Measurements from ENCODE around the gene OPRL1.

Gene OPRL1

DNA sequence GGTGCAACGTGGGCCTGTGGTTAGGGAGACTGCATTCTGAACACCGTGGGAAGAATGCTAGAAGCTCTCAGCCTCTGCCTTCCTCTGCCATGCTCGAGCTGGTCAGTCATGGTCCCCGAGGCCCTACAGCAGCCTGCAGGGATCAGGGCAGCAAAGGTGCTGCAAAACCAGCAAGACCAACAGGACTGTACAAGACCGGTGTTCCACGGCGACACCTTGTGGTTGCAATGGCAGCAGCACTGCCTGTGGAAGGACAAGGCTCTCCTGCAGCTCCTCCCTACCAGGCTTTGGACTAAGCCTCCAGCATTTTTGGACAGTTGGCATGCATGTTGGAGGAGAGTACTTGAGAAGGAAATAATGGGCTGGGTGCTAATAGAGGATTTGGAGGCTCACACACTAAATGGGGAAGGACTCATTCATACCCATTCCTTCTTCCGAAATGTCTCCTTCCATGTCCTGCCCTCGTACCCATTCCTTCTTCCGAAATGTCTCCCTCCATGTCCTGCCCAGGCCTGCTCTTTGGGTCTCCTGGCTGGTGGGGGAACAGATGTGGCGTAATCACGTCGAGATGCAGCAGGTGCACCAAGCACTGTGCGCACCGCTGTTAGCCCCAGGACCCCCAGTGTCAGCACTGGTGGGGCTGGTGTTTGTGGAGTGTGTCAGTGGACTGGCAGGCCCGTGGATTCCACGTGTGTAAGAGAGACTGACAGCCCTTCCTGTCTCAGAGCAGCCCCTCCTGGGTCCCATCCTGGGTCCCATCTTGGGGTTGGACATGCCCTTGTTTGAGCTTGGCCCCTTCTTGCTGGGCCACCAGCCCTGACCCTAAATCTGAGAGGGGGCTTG is 65.8 kb downstream of the OPRL1 start:
- no peak for DNase-seq

DNA sequence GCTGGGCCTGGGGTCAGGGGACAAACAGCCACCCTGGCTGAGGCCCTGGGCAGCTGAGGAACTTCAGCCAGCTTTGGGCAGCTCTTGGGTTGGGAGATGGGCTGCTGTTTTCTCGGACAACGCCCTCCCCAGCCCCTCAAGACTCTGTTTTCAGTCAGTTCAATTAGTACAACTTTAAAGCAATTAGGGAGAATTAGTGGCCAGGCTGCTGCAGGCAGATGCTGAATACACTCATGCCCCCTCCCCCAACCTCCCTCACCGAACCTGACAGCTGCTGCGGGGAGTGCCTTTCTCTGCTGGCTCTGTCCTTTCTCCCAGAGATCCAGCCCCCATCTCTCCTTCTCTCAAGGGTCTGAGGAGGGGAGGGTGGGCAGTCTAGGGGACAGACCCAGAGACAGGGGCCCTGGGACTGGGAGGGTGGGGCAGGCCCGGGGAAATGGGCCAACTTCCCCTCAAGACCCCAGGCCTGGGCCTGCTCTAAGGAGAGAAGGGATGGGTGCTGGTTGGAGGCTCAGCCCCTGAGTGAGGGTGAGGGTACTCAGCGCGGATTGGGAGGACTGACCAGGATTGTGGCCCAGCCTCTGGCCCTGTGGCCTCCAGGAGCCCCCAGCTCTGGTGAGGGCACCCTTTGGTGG is 66.5 kb downstream of the OPRL1 start:
- DNase-seq = no peak

DNA sequence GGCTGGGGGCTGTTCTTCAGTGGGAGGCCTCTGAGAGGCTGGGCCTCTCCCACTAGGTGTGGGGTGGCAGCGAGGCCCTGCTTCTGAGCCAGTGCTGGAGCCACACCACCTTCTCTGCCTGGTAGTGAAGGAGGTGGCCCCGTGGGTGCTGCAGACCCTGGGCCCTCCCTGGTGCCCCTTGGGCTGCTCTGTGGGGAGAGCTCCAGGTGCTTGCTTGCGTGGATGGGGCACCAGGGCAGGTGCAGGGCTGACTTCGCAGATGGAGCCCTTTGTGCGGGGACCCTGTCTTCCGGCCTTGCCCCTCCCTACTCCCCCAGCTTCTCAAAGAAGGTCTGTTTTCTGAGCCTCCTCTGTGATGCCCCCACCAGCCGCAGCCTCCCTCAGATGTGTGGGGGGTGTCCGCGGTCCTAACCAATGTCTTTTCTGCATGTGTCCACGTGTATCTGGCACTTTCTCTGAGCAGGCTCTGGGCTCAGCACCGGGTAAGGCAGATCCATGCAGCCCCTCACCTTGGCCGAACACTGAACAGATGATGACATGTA is 67.1 kb downstream of the OPRL1 start:
- DNase-seq = no peak

DNA sequence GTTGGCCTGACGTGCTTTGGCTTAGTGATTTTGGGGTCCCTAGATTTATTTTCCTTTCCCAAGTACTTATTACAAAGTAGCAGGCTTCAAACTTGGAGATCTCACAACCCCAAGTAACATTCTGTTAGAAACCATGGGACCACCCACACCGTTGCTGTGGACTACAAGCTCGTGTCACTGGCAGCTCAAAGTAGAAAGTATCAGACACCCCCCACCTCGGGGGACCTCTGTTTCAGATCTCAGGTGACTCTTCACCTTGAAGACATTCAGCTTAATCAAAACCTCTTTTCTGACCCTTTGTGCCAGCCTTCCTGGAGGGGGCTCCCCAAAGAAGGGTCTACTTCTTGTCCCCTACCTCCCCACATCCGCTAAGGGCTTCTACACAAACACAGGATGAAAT is 68.7 kb downstream of the OPRL1 start:
- no peak for DNase-seq

DNA sequence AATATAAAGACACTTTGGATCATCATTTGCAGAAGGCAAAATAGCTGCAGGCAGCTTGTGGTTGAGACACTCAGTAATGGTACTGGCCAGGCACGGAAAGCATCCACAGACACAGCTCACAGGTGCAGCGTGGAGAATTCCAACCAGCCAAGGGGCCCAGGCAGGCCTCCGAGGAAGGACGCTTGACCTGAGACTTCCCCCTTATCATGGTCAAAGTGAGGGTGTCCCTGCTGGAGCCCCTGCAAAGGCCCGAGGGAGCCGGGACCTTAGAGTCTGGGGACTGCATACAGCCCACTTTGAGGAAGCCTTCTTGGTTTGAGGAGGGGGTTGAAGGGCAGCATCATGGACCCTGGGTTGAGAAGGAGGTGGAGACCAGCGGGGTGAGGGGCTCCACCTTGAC is 69.3 kb downstream of the OPRL1 start:
- no peak for DNase-seq

DNA sequence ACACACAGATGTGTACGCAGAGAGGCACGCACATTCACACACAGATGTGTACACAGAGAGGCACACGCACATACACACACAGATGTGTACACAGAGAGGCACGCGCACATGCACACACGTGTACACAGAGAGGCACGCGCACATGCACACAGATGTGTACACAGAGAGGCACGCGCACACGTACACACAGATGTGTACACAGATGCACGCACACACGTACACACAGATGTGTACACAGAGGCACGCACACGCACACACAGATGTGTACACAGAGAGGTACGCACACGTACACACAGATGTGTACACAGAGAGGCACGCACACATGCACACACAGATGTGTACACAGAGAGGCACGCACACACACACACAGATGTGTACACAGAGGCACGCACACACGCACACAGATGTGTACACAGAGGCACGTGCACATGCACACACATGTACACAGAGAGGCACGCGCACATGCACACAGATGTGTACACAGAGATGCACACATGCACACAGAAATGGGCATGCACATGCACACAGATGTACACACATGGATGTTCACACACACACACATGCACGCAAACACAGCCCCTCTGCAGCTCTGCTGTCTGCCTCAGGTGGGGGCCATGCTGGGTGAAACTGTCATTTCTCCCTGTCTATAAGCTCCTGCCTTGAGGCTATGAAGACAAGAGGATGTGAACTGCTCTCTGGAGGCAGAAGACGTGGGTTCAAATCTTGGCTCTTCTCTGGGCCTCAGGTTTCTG is 70.1 kb downstream of the OPRL1 start:
- no peak for DNase-seq

Measured in SW 1271 (cell line).